DOHH2 (cell line): ENCODE data around the gene AUTS2.
A peak's percentile ranks its signal among the peaks of the same experiment; 100 is the strongest.

ENCODE experiments used
- H3F3A ChIP-seq: fragments of 200-600 bp; sonication (generic), shearing (Covaris generic); 2 replicates; pipeline ENCODE4 v1.6.0; 2016; ENCODE audit warnings: antibody characterized with exemption, mild to moderate bottlenecking; ENCODE audit not compliant: control insufficient read depth, insufficient read depth
- H3K27ac ChIP-seq: fragments of 200-600 bp; sonication (generic); 2 replicates; pipeline ENCODE4 v1.5.1; 2014; ENCODE audit warnings: low read depth, mild to moderate bottlenecking, low read length, moderate library complexity
- H3K27me3 ChIP-seq: fragments of 200-600 bp; sonication (generic); 2 replicates; pipeline ENCODE4 v1.6.1; 2014; ENCODE audit warnings: mild to moderate bottlenecking, low read length, mixed read lengths; ENCODE audit not compliant: control insufficient read depth
- H3K36me3 ChIP-seq: fragments of 200-600 bp; sonication (generic); 2 replicates; pipeline ENCODE4 v1.6.1; 2014; ENCODE audit warnings: mild to moderate bottlenecking, low read length, moderate library complexity, mixed read lengths; ENCODE audit not compliant: control insufficient read depth
- H3K4me1 ChIP-seq: fragments of 200-600 bp; sonication (generic); 2 replicates; pipeline ENCODE4 v1.6.1; 2014; ENCODE audit warnings: mild to moderate bottlenecking, low read length, mixed read lengths; ENCODE audit not compliant: control insufficient read depth
- H3K4me2 ChIP-seq: fragments of 200-600 bp; sonication (generic); 2 replicates; pipeline ENCODE4 v1.6.0; 2014; ENCODE audit warnings: mild to moderate bottlenecking, low read length, moderate library complexity
- H3K4me3 ChIP-seq: fragments of 200-600 bp; sonication (generic); 2 replicates; pipeline ENCODE4 v1.5.1; 2014; ENCODE audit warnings: mild to moderate bottlenecking, low read length, mixed read lengths
- H3K79me2 ChIP-seq: fragments of 200-600 bp; sonication (generic); 2 replicates; pipeline ENCODE4 v1.6.1; 2014; ENCODE audit warnings: mild to moderate bottlenecking, low read length, mixed read lengths; ENCODE audit not compliant: control insufficient read depth
- H3K9me2 ChIP-seq: fragments of 200-600 bp; sonication (generic); replicated peaks from 2 replicates; pipeline ENCODE4 v1.6.1; 2014; ENCODE audit warnings: mild to moderate bottlenecking, low read length, mixed read lengths; ENCODE audit not compliant: control insufficient read depth
- H3K9me3 ChIP-seq: fragments of 200-600 bp; sonication (generic); 2 replicates; pipeline ENCODE4 v1.6.1; 2014; ENCODE audit warnings: antibody characterized with exemption, low read length, mixed read lengths; ENCODE audit not compliant: control insufficient read depth, insufficient read depth
- H4K20me1 ChIP-seq: fragments of 200-600 bp; sonication (generic); 2 replicates; pipeline ENCODE4 v1.6.0; 2014; ENCODE audit warnings: low read depth, mild to moderate bottlenecking, antibody characterized with exemption, low read length, moderate library complexity; ENCODE audit not compliant: control insufficient read depth, insufficient read depth
- EZH2phosphoT487 ChIP-seq: fragments of 200-600 bp; sonication (generic); IDR thresholded peaks from 2 replicates; pipeline ENCODE4 v1.6.1; 2017; ENCODE audit warnings: borderline replicate concordance, mild to moderate bottlenecking, antibody characterized with exemption, low read length, moderate library complexity, mixed read lengths
- TF ChIP-seq, protein P1 (sequence below): fragments of 200-600 bp; sonication (generic); IDR thresholded peaks from one replicate; pipeline ENCODE4 v1.5.1; 2014; ENCODE audit warnings: antibody characterized with exemption, mild to moderate bottlenecking, low read depth, low read length; ENCODE audit not compliant: poor library complexity, severe bottlenecking

AUTS2 gene

DNA sequence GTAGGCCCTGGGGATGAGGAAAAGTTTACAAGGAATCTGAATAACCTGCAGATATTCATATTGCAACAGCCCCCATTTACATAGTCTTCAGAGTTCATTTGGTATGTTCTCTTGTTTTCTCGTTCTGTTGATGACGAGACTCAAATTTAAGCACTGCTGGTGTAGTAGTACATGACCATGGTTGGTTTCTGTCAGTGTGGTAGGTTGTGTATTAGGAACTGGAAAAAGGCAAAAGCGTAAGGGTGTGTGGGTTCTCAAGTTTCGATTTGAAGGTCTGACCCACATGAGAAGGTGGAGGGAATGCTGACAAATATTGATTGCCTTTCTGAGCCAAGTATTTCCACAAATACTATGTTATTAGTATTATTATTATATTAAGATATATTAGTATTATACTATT lies 151.7 kb downstream of the AUTS2 start:
- Histone ChIP-seq H3K27me3 (no peaks in the 10 kb centered on the region), H3K79me2 (peaks cover 98% of the 10 kb centered on the region), H3K4me1 (peaks cover 91% of the 10 kb centered on the region), H3K4me2 (no peak overlapping the region), H3K9me2 (no peaks in the 10 kb centered on the region), H3K27ac (no peak overlapping the region), H4K20me1 (peaks cover 29% of the 10 kb centered on the region; the same call in 1 of the 2 replicates), H3K36me3 (no peaks in the 10 kb centered on the region), H3K9me3 (no peaks in the 10 kb centered on the region), H3K4me3 (no peak overlapping the region), H3F3A (0 out of 2 replicates have a peak, but pooled peaks cover 2% of the 10 kb centered on the region)
- TF ChIP-seq EZH2phosphoT487, result no peak
- TF ChIP-seq, protein P1, sequence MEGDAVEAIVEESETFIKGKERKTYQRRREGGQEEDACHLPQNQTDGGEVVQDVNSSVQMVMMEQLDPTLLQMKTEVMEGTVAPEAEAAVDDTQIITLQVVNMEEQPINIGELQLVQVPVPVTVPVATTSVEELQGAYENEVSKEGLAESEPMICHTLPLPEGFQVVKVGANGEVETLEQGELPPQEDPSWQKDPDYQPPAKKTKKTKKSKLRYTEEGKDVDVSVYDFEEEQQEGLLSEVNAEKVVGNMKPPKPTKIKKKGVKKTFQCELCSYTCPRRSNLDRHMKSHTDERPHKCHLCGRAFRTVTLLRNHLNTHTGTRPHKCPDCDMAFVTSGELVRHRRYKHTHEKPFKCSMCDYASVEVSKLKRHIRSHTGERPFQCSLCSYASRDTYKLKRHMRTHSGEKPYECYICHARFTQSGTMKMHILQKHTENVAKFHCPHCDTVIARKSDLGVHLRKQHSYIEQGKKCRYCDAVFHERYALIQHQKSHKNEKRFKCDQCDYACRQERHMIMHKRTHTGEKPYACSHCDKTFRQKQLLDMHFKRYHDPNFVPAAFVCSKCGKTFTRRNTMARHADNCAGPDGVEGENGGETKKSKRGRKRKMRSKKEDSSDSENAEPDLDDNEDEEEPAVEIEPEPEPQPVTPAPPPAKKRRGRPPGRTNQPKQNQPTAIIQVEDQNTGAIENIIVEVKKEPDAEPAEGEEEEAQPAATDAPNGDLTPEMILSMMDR, result no peak

DNA sequence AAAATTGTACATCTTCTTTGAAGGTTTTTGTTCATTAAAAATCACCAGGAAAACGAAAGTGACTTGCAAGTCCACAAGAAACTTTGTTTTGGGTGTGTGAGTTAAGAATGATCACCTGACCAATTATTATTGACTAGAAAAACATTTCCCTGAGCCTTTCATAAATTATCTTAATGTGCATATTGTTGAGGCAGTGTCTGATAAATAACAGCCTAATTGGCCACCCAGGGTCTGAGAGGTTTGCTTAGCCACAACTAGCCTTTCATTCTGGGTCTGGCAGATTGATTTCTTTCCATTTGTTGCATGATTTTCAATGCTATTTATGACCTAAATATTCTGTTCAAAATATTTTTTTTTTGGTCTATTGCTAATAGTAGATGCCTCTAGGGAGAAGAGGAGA lies 152.8 kb downstream of the AUTS2 start:
- H3F3A ChIP-seq, result 0 out of 2 replicates have a peak, but pooled peaks cover 2% of the 10 kb centered on the region
- no peaks in the 10 kb centered on the region for H3K27me3 ChIP-seq
- peaks cover 35% of the 10 kb centered on the region; the same call in 1 of the 2 replicates for H4K20me1 ChIP-seq
- peaks cover 91% of the 10 kb centered on the region for H3K4me1 ChIP-seq
- H3K9me3 ChIP-seq, result no peaks in the 10 kb centered on the region
- H3K36me3 ChIP-seq, result no peaks in the 10 kb centered on the region
- TF ChIP-seq, protein P1, result no peak
- no peak for TF ChIP-seq EZH2phosphoT487
- H3K27ac ChIP-seq, result no peak overlapping the region
- H3K4me2 ChIP-seq, result no peak overlapping the region
- H3K79me2 ChIP-seq, result peaks cover 98% of the 10 kb centered on the region
- no peak overlapping the region for H3K4me3 ChIP-seq
- no peaks in the 10 kb centered on the region for H3K9me2 ChIP-seq

DNA sequence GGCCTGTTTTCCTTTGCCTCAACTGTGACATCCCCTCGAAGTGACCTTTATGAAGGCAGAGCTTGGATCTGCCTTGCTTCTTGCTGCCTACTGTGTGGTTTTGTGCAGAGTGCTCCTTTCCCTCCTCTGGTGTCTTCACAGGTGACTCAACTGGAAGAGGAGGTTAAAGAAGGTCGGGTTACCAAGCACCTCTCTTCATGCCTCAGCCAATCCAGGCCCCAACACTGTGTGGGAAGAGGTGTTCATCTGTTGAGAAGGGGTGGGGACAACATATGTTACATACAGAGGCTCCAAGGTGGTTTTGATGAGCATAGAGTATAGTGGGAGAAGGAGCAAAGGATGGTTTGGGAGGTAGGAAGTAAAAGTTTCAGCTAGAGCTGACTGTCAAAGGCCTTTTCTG lies 155.7 kb downstream of the AUTS2 start:
- H4K20me1 ChIP-seq, result peaks cover 27% of the 10 kb centered on the region
- no peaks in the 10 kb centered on the region for H3K9me2 ChIP-seq
- no peaks in the 10 kb centered on the region for H3K36me3 ChIP-seq
- H3K27ac ChIP-seq, result no peak overlapping the region
- H3K27me3 ChIP-seq, result no peaks in the 10 kb centered on the region
- peak overlapping the region; percentile 52 for H3K4me2 ChIP-seq
- H3K4me1 ChIP-seq, result peaks cover 88% of the 10 kb centered on the region
- H3K9me3 ChIP-seq, result no peaks in the 10 kb centered on the region
- H3F3A ChIP-seq, result 0 out of 2 replicates have a peak, but pooled peaks cover 2% of the 10 kb centered on the region
- TF ChIP-seq EZH2phosphoT487, result no peak
- TF ChIP-seq, protein P1, result no peak
- H3K4me3 ChIP-seq, result peak overlapping the region; percentile 1; the same call in 1 of the 2 replicates
- peaks cover 98% of the 10 kb centered on the region for H3K79me2 ChIP-seq
